ENCODE results near the gene ZNF281.
"Not testable (repeated sequence)": the region's sequence is repeated elsewhere in the genome, so short reads cannot be mapped to it uniquely, and the experiment has no call there.

Gene ZNF281

GRCh38 chr1:200372095-200372884, 37.5 kb downstream of the ZNF281 start:
- peak in 2 of 42 donors; percentile 42 to 43 for DNase-seq
- intact Hi-C loops (cut with DNase I): no loop called here

- peak in 2 of 42 donors; percentile 20 to 28 for DNase-seq
- intact Hi-C loops (cut with DNase I): loop anchor here (10.0 kb wide), 1 partner anchor 65 kb away; no protein-coding TSS in a partner anchor
Observed at GRCh38 chr1:200369706-200370105, 40.1 kb downstream of the ZNF281 start.

DNA sequence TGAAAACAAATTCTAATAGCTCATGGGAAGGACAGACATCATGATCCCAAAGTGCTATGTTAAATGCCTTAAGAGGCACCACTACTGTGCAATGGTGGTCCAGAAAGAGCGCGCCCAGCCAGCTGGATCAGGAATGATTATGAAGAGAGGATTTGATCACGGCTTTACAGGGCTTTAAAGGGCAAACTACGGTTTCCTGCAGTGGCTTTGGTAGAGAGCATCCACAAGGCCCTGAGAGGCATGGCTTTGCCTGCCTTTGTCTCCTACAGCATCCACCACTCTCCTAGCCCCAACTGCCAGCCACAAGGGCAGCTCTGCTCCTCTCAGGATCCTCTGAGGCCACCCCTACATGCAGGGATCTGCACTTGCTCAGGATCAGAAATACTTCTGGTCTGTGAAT, 40.7 kb downstream of the ZNF281 start:
- intact Hi-C loops (cut with DNase I): loop anchor here (10.0 kb wide), 1 partner anchor 64 kb away; no protein-coding TSS in a partner anchor
- peak in 2 of 42 donors; percentile 36 to 50 for DNase-seq

GRCh38 chr1:200368556-200368955, 41.3 kb downstream of the ZNF281 start:
- intact Hi-C loops (cut with DNase I): loop anchor here (10.0 kb wide), 1 partner anchor 64 kb away; no protein-coding TSS in a partner anchor
- peak in 4 of 42 donors; percentile 36 to 51 (median 40) for DNase-seq

DNA sequence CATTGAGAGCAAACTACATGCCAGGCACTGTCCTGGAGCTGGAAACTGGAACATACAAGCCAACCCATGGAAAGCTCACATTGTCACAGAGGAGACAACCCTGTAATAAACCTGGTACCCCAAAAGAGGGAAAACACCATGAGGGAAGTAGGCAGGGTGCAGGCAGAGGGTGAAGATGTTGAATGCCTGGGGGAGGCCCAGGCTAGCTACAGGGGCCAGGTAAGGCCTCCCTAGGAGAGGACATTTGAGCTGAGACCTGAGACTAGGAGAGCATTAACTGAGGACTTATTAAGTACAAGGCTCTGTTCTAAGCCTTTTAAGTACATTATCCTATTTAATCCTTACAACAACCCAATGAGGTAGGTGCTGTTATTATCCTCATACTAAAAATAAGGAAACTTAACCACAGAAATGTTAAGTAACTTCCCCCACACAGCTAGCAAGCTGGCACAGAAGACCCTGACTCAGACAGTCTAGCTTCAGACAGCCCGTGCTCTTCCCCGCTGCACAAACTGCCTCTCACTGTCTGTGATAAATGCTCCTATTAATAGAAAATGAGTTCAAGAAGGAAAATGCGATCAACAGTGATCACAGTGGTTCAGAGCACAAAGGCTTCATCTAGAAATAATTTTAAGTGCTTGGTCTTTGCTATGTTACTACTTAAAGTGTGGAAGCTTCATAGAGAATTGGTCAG, 41.8 kb downstream of the ZNF281 start:
- DNase-seq: peak in 40 of 42 donors; percentile 41 to 87 (median 60)
- intact Hi-C loops (cut with DNase I): loop anchor here (10.0 kb wide), 1 partner anchor 63 kb away; no protein-coding TSS in a partner anchor

- intact Hi-C loops (cut with DNase I): loop anchor here (10.0 kb wide), 1 partner anchor 62 kb away; no protein-coding TSS in a partner anchor
- DNase-seq: peak in 2 of 42 donors; percentile 35 to 42
Observed at GRCh38 chr1:200366577-200367253, 43.1 kb downstream of the ZNF281 start.

DNA sequence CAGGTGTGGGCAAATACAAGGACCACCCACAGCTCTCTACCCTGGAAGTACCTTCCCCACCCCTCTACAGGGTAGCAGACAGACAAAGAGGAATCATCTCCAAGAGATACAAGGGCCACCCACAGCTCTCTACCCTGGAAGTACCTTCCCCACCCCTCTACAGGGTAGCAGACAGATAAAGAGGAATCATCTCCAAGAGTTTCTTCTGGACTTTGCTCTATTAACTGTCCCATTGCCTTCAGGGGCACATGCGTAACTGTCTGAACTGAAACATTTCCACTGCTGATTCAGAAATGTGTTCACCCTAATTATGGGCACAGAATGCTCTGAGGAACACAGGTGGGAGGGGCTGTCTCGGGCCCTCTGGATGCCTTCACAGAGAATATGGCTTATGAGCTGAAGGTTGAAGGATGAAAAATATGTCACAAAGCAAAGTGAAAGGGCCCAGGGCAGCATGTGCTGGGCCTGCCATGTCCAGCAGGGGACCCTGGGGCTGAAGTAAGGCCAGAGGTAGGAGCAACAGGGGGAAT, 43.9 kb downstream of the ZNF281 start:
- peak in 4 of 42 donors; percentile 11 to 34 (median 20) for DNase-seq
- intact Hi-C loops (cut with DNase I): loop anchor here (10.0 kb wide), 1 partner anchor 61 kb away; no protein-coding TSS in a partner anchor

GRCh38 chr1:200364831-200365230, 45.0 kb downstream of the ZNF281 start:
- no peak for DNase-seq
- intact Hi-C loops (cut with DNase I): loop anchor here (10.0 kb wide), 1 partner anchor 60 kb away; no protein-coding TSS in a partner anchor

DNA sequence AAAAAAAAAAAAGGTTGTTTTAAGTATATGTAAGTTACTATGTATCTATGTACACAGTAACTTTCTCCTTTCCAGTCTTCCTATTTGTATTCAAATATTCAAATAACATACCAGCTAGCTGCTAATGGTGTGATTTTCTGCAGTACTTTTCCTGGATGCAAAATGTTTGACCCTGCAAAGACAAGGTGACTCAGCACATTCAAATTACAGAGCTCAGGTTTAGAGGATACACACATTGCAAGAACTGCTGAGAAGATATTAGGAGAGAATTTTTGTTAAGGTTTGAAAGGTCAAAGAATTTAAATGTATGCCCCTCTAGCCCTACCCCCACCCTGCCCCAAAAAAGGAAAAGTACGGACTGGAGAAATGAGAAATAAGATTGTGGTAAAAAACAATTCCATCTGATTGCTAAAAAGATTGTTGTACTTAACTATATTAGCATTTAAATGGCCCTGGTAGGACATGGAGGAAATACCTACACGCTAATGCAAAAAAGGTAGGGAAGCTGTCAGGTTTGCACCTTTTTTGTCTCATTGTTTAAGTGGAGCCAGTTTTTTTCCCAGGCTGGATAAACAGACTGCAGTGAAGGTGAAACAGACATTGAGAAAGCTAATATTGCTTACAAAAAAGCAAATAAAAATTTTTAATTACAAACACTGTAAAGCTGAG, 45.6 kb downstream of the ZNF281 start:
- intact Hi-C loops (cut with DNase I): loop anchor here (10.0 kb wide), 1 partner anchor 59 kb away; no protein-coding TSS in a partner anchor
- DNase-seq: no peak

DNA sequence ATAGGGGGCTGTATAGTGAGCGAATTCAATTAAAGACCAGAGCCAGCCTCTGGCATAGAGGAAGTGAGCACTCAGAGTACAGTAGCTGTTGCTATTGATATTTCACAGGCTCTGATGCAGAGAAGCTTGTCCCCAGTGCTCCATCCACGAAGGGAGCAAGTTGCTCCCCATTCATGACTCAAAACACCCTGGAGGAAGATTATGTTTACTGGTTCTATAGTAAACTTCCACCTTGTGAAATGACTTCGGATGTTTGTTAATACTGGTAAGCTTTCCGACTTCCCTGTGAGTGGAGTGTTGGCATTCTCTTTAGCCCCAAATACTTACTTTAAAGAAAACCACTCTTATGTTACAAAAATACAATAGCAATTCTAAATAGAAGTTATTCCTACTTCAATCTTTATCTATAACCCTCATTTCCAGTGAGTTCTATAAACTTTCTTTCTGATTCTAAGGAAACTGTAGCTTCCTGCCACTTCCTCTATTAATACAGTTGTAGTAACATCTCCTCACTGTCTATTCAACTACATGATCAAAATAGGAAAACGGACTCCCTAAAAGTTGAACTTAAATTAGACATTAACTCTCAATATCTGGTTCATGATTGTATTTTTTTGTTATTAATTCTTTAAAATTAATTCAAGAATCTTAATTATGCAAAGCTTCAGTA, 46.4 kb downstream of the ZNF281 start:
- DNase-seq: no peak
- intact Hi-C loops (cut with DNase I): loop anchor here (10.0 kb wide), 1 partner anchor 59 kb away; no protein-coding TSS in a partner anchor

- intact Hi-C loops (cut with DNase I): loop anchor here (10.0 kb wide), 1 partner anchor 58 kb away; no protein-coding TSS in a partner anchor
Observed at GRCh38 chr1:200362421-200362820, 47.4 kb downstream of the ZNF281 start.

GRCh38 chr1:200359610-200360163, 50.1 kb downstream of the ZNF281 start:
- intact Hi-C loops (cut with DNase I): loop anchor here (10.0 kb wide), 1 partner anchor 55 kb away; no protein-coding TSS in a partner anchor

More at GRCh38 chr1:200362421-200362820, 47.4 kb downstream of the ZNF281 start:
- DNase-seq: peak in 40 of 42 donors; percentile 29 to 86 (median 60)

DNA sequence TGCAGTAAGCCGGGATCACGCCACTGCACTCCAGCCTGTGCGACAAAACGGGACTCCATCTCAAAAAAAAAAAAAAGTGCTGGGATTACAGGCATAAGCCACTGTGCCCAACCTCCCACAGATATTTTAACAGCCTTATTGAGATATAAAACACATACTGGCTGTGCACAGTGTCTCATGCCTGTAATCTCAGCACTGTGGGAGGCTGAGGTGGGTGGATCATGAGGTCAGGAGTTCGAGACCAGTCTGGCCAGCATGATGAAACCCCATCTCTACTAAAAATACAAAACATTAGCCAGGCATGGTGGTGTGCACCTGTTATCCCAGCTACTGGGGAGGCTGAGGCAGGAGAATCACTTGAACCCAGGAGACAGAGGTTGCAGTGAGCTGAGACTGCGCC, 51.9 kb downstream of the ZNF281 start:
- intact Hi-C loops (cut with DNase I); DNase-seq: not testable (repeated sequence)

More at GRCh38 chr1:200359610-200360163, 50.1 kb downstream of the ZNF281 start:
- DNase-seq: peak in 1 of 42 donors; percentile 22

- no peak for DNase-seq
- intact Hi-C loops (cut with DNase I): no loop called here
Observed at GRCh38 chr1:200355801-200356200, 54.0 kb downstream of the ZNF281 start.
